Upper lobe of right lung (tissue), 1 donor: ENCODE measurements around the gene CXCR5. TPM values are rescaled to one million over a fixed set of nuclear protein-coding genes. Genes with fewer than 3 reads are reported as not detected.

Experiments used
- ATAC-seq: fragments of 200-7000 bp; cut with Tn5 transposase; one replicate; pipeline ENCODE4 v1.9.1; 2020; ENCODE audit warnings: mild to moderate bottlenecking, moderate library complexity
- DNase-seq: peaks from one replicate; pipeline ENCODE4 v3.0.0-alpha.2; 2020
- H3K27ac ChIP-seq: fragments of 200-600 bp; one replicate; pipeline ENCODE4 v1.8.0; 2022
- H3K27me3 ChIP-seq: fragments of 200-600 bp; one replicate; pipeline ENCODE4 v1.8.0; 2022; ENCODE audit warnings: mild to moderate bottlenecking
- H3K36me3 ChIP-seq: fragments of 200-600 bp; one replicate; pipeline ENCODE4 v1.8.0; 2022
- H3K4me1 ChIP-seq: fragments of 200-600 bp; one replicate; pipeline ENCODE4 v1.8.0; 2022
- H3K4me3 ChIP-seq: fragments of 200-600 bp; one replicate; pipeline ENCODE4 v1.8.0; 2022; ENCODE audit warnings: mild to moderate bottlenecking
- H3K9me3 ChIP-seq: fragments of 200-600 bp; one replicate; pipeline ENCODE4 v1.8.0; 2022
- intact Hi-C: fragments of 100-400 bp; cut with DNase I; formaldehyde crosslinking; loops from one replicate; pipeline ENCODE4 v1.11.0; 2022
- total RNA-seq: library from RNA; stranded (reverse); fragmentation: NEBNext Ultra II Directional; extraction: Animal tissue kit (Norgen Biotek cat#: 25700); gene quantifications from one replicate; pipeline ENCODE4 v1.2.1, GENCODE V29; 2021
- TF ChIP-seq, protein P1 (sequence below): fragments of 200-600 bp; IDR thresholded peaks from one replicate; pipeline ENCODE4 v1.8.0; 2022; ENCODE audit warnings: antibody characterized with exemption
- donor health status: DM: no; HTN: yes; CAD: no; lungs with severe emphysema.

CXCR5 gene
- total RNA-seq, 1 donor from 2014 or later = not detected

DNA sequence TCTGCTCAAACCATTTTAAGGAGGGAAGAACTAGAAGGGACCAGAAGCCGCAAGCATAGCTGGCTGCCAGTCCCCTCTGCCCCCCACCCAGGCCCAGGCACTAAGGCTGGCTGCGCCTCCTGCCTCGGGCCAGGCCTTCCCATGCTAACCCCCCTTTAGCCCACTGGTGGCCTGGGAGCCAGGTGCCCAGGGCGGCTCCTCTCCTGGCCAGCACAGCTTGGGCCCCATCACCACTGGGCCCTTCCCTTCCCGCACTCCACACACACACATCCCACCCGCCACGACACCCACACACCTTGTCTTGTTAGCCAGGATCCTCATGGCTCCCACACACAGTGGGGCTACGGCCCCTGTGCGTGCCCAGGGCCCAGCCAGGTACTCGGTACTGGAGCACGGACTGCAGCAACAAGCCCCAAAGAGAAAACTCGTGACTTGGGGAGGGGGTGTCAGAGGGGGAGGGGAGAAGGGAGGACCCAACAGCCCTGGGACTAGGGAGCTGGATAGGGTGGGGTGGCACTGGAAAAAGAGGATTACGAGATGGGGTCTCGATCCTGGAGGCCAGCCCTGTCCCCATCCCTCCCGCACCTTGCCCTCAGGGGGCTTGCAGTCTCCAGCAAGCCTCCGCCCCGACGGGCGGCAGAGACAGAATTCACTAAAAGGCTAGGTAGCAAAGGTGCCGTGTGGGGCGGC, 26.1 kb downstream of the CXCR5 start:
- TF ChIP-seq, protein P1, sequence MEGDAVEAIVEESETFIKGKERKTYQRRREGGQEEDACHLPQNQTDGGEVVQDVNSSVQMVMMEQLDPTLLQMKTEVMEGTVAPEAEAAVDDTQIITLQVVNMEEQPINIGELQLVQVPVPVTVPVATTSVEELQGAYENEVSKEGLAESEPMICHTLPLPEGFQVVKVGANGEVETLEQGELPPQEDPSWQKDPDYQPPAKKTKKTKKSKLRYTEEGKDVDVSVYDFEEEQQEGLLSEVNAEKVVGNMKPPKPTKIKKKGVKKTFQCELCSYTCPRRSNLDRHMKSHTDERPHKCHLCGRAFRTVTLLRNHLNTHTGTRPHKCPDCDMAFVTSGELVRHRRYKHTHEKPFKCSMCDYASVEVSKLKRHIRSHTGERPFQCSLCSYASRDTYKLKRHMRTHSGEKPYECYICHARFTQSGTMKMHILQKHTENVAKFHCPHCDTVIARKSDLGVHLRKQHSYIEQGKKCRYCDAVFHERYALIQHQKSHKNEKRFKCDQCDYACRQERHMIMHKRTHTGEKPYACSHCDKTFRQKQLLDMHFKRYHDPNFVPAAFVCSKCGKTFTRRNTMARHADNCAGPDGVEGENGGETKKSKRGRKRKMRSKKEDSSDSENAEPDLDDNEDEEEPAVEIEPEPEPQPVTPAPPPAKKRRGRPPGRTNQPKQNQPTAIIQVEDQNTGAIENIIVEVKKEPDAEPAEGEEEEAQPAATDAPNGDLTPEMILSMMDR = no peak
- Histone ChIP-seq H3K27ac (peak overlapping the region; percentile 86), H3K9me3 (no peaks in the 10 kb centered on the region), H3K4me3 (peak overlapping the region; percentile 50), H3K4me1 (peaks cover 75% of the 10 kb centered on the region), H3K36me3 (peaks cover 32% of the 10 kb centered on the region), H3K27me3 (no peaks in the 10 kb centered on the region)
- no peak for DNase-seq
- intact Hi-C loops = loop anchor here (10.0 kb wide), 1 partner anchor 45 kb away; the partner anchor contains the start of gene UPK2
- ATAC-seq = no peak

DNA sequence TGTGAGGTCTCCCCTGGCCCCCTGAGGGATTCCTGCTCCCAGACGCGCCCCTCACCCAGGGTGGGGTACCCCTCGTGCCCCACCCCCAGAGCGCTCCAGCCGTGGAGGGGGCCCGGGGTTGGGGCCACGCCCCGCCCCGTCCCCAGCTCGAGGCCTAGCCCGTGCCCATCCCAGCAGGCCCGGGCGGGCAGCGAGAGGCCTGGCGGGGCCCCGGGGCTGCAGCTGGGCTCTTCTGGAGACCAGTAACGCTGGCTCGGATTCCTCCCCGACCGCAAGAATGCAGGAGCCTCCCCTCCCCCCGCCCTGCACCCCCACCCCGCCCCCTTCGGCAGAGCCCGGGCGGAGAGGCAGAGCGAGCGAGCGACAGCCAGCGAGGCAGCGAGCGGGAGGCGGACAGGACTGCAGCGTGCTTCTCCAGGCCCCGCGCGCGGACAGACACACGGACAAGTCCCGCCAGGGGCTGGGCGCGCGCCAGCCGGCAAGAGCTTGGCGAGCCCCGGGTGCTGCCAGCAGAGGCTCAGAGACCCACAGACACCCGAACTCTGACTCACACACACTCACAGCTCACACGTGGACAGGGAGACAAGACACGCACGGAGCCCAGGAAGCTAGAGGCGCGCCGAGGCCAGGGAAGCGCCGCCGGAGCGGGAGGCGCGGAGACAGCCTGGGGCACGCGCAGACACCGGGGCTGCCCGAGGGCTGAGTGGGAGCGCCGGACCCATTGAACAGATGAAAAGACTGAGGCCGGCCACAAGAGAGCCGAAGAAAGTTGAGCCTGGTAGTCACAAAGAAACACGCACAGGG, 26.8 kb downstream of the CXCR5 start:
- peak overlapping the region; percentile 50 for H3K4me3 ChIP-seq
- peak; percentile 70 for ATAC-seq
- H3K4me1 ChIP-seq = peaks cover 82% of the 10 kb centered on the region
- H3K36me3 ChIP-seq = peaks cover 25% of the 10 kb centered on the region
- DNase-seq = peak; percentile 91
- TF ChIP-seq, protein P1 = no peak
- no peaks in the 10 kb centered on the region for H3K9me3 ChIP-seq
- H3K27ac ChIP-seq = peak overlapping the region; percentile 86
- intact Hi-C loops = no loop called here
- H3K27me3 ChIP-seq = no peaks in the 10 kb centered on the region

DNA sequence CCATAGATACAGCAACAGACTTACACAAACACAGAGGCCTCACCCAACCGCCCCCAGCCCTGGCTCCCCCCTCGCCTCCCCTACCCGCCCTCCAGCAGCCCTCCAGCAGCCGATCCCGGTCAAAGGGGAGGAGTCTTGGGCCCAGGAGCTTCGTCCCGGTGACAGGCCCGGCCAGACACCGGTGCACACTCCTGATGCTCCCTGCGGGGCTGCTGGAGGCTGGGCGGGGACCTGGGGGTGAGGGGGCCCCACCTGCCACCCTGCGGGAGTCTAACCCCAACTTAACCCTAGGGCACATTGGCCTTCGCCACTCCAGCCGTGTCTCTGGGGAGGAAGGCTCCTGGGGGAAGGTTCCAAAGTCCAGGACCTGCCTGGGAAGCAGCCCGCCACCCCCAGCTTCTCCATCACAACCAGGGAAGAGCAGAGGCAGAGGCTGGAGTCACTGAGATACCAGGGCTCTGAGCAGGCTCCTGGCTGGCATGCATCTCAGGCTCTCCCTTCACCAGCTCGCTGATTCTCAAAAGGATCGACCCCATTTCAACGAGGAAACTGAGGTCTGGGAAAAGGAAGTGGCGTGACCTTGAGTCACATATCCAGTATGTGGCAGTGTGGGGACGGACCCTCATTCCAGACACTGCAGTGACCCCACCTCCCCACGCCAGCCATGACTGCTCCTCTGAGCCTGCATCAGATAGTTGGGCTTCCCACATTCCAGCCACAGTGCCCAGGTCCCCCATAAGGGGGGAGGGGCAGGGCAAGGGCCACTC, 27.6 kb downstream of the CXCR5 start:
- Histone ChIP-seq H3K27ac (peak overlapping the region; percentile 86), H3K9me3 (no peaks in the 10 kb centered on the region), H3K4me1 (peaks cover 90% of the 10 kb centered on the region), H3K4me3 (peak overlapping the region; percentile 50), H3K36me3 (peaks cover 17% of the 10 kb centered on the region), H3K27me3 (no peaks in the 10 kb centered on the region)
- DNase-seq = no peak
- intact Hi-C loops = no loop called here
- TF ChIP-seq, protein P1 = no peak
- peak; percentile 0 for ATAC-seq

DNA sequence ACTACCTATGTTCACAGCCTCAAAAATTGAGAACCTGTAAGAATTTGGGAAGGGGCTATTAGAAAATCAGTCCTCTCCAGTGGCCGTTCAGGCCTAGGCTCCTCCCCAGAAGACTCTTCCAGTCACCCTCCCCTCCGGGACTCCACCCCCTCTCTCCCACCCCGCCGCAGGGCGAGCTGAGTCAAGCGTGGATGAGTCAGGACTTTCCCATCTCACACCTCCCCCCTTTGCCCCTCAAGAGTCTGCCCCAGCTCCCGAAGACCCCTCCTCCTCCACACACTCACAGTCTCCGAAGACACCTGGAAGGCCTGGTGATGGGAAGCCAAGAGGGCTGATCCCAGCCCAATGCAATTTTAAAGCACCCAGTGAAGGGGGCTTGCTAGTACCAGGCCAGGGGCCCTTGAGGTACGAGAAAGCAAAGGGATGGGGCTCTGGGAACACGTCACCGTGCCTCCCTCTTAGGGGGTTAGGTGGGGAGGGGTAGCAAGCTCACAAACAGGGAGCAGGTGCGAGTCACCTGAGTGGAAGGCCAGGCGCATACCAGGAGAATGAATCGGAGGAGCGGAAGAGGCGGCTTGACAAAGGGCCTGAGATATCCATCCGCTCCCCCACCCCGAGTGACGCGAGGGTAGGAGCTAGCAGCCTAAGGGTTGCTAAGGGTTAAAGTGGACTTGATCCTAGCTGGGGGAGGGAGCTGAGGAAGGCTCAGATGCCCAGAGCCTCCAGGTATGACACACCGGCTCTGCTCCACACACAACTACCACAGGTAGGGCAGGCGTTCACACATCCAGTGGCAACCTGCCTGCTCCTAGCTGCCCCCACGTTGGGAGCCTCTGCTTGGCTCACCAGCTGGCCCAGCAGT, 28.4 kb downstream of the CXCR5 start:
- intact Hi-C loops = no loop called here
- no peaks in the 10 kb centered on the region for H3K27me3 ChIP-seq
- no peaks in the 10 kb centered on the region for H3K9me3 ChIP-seq
- peak overlapping the region; percentile 86 for H3K27ac ChIP-seq
- peak; percentile 88 for DNase-seq
- H3K4me3 ChIP-seq = peak overlapping the region; percentile 50
- peaks cover 95% of the 10 kb centered on the region for H3K4me1 ChIP-seq
- H3K36me3 ChIP-seq = peaks cover 10% of the 10 kb centered on the region
- TF ChIP-seq, protein P1 = no peak
- ATAC-seq = peak; percentile 51
